Hepatocyte (in vitro differentiated cells): ENCODE results near the gene CSRP2. TPM values are rescaled to one million over a fixed set of nuclear protein-coding genes. Genes with fewer than 3 reads are reported as not detected.

Source experiments
- DNase-seq: peaks from one replicate; pipeline ENCODE4 v3.0.0-alpha.2; 2016; ENCODE audit warnings: low spot score
- H2AFZ ChIP-seq: fragments of 200-600 bp; sonication (generic); 2 replicates; pipeline ENCODE4 v1.6.0; 2016; ENCODE audit warnings: antibody characterized with exemption, mild to moderate bottlenecking
- H3K27ac ChIP-seq: fragments of 200-600 bp; sonication (generic); 2 replicates; pipeline ENCODE4 v1.5.1; 2016; ENCODE audit warnings: mild to moderate bottlenecking
- H3K27me3 ChIP-seq: fragments of 200-600 bp; sonication (generic); 2 replicates; pipeline ENCODE4 v1.6.1; 2016
- H3K36me3 ChIP-seq: fragments of 200-600 bp; sonication (generic); replicated peaks from 2 replicates; pipeline ENCODE4 v1.5.1; 2016; ENCODE audit warnings: low read depth; ENCODE audit not compliant: insufficient read depth
- H3K4me1 ChIP-seq: fragments of 200-600 bp; sonication (generic); 2 replicates; pipeline ENCODE4 v1.5.1; 2016; ENCODE audit warnings: mild to moderate bottlenecking, moderate library complexity; ENCODE audit not compliant: insufficient read depth
- H3K4me2 ChIP-seq: fragments of 200-600 bp; sonication (generic); 2 replicates; pipeline ENCODE4 v1.6.0; 2016
- H3K4me3 ChIP-seq: fragments of 200-600 bp; sonication (generic); 2 replicates; pipeline ENCODE4 v1.5.1; 2016; ENCODE audit warnings: mild to moderate bottlenecking
- H3K79me2 ChIP-seq: fragments of 200-600 bp; sonication (generic); 2 replicates; pipeline ENCODE4 v1.6.0; 2017; ENCODE audit warnings: mild to moderate bottlenecking
- H3K9me2 ChIP-seq: fragments of 200-600 bp; sonication (generic); replicated peaks from 2 replicates; pipeline ENCODE4 v1.6.0; 2017; ENCODE audit warnings: mild to moderate bottlenecking; ENCODE audit not compliant: insufficient read depth
- H3K9me3 ChIP-seq: fragments of 200-600 bp; sonication (generic); 2 replicates; pipeline ENCODE4 v1.5.1; 2016; ENCODE audit warnings: low read depth, mild to moderate bottlenecking
- H4K20me1 ChIP-seq: fragments of 200-600 bp; sonication (generic); 2 replicates; pipeline ENCODE4 v1.6.0; 2016; ENCODE audit warnings: mild to moderate bottlenecking; ENCODE audit not compliant: insufficient read depth, poor library complexity, severe bottlenecking
- CTCF ChIP-seq: fragments of 200-600 bp; sonication (generic); IDR thresholded peaks from 2 replicates; pipeline ENCODE4 v1.5.1; 2016; ENCODE audit warnings: antibody characterized with exemption, mild to moderate bottlenecking; ENCODE audit not compliant: poor library complexity
- EZH2 ChIP-seq: fragments of 200-600 bp; sonication (generic); IDR thresholded peaks from 2 replicates; pipeline ENCODE4 v1.6.1; 2016; ENCODE audit warnings: antibody characterized with exemption, mild to moderate bottlenecking, borderline replicate concordance
- EZH2phosphoT487 ChIP-seq: fragments of 200-600 bp; sonication (generic); IDR thresholded peaks from one replicate; pipeline ENCODE4 v1.6.1; 2018; ENCODE audit warnings: antibody characterized with exemption, mild to moderate bottlenecking, low read depth, moderate library complexity; ENCODE audit not compliant: unreplicated experiment, severe bottlenecking
- WGBS: methylation state at CpG from one replicate; pipeline ENCODE4 v1.1.6; 2016; ENCODE audit warnings: low lambda C conversion rate; ENCODE audit errors: missing lambda C conversion rate; 5-methylcytosine and 5-hydroxymethylcytosine counted together
- polyA plus RNA-seq: library from polyadenylated mRNA; unstranded; fragments of >200 nt; fragmentation: Nextera tagmentation; extraction: Ambion mirVana; gene quantifications from 2 replicates; pipeline ENCODE4 v1.2.1, GENCODE V29; 2016
- total RNA-seq: library from RNA; depleted of rRNA; stranded (reverse); fragments of >200 nt; gene quantifications from 2 replicates; pipeline ENCODE4 v1.2.3, GENCODE V29; 2014

The CSRP2 gene
- total and polyA plus RNA-seq, 2 experiments from 2014 or later, result 92.1 to 110 TPM

- Histone ChIP-seq H3K36me3 (peaks cover 4% of the 10 kb centered on the region), H3K4me1 (no peaks in the 10 kb centered on the region), H3K9me3 (no peaks in the 10 kb centered on the region), H3K27ac (no peak overlapping the region), H3K9me2 (no peaks in the 10 kb centered on the region), H3K4me2 (no peak overlapping the region), H3K79me2 (no peaks in the 10 kb centered on the region), H3K27me3 (no peaks in the 10 kb centered on the region), H2AFZ (no peak overlapping the region), H4K20me1 (no peaks in the 10 kb centered on the region), H3K4me3 (no peak overlapping the region)
- no peak for DNase-seq
- TF ChIP-seq CTCF, result no peak
- no peak for TF ChIP-seq EZH2phosphoT487
- no peak for TF ChIP-seq EZH2
- WGBS, result 56% methylated on average over 3 of the region's 3 CpGs
Measured at GRCh38 chr12:76836633-76837032, 42.2 kb downstream of the CSRP2 start.

GRCh38 chr12:76830436-76830835 lies 48.4 kb downstream of the CSRP2 start:
- H4K20me1 ChIP-seq, result no peaks in the 10 kb centered on the region
- H3K27me3 ChIP-seq, result no peaks in the 10 kb centered on the region
- peaks cover 4% of the 10 kb centered on the region for H3K36me3 ChIP-seq
- no peaks in the 10 kb centered on the region for H3K4me1 ChIP-seq
- no peak overlapping the region for H3K4me3 ChIP-seq
- H3K9me3 ChIP-seq, result no peaks in the 10 kb centered on the region
- H3K4me2 ChIP-seq, result no peak overlapping the region
- H3K9me2 ChIP-seq, result no peaks in the 10 kb centered on the region
- H2AFZ ChIP-seq, result no peak overlapping the region
- no peak overlapping the region for H3K27ac ChIP-seq
- no peaks in the 10 kb centered on the region for H3K79me2 ChIP-seq
- DNase-seq, result no peak
- TF ChIP-seq EZH2phosphoT487, result no peak
- no peak for TF ChIP-seq EZH2
- no peak for TF ChIP-seq CTCF

GRCh38 chr12:76820888-76821482 lies 57.8 kb downstream of the CSRP2 start:
- H3K4me1 ChIP-seq, result no peaks in the 10 kb centered on the region
- H4K20me1 ChIP-seq, result no peaks in the 10 kb centered on the region
- peak; percentile 50 for DNase-seq
- WGBS, result 9% methylated on average over 2 of the region's 2 CpGs
- no peaks in the 10 kb centered on the region for H3K9me2 ChIP-seq
- no peak overlapping the region for H3K4me2 ChIP-seq
- H3K36me3 ChIP-seq, result no peaks in the 10 kb centered on the region
- H3K27me3 ChIP-seq, result no peaks in the 10 kb centered on the region
- TF ChIP-seq CTCF (peak; percentile 59), EZH2phosphoT487 (no peak), EZH2 (no peak)
- H3K79me2 ChIP-seq, result no peaks in the 10 kb centered on the region
- H3K27ac ChIP-seq, result no peak overlapping the region
- H3K4me3 ChIP-seq, result no peak overlapping the region
- no peak overlapping the region for H2AFZ ChIP-seq
- no peaks in the 10 kb centered on the region for H3K9me3 ChIP-seq

GRCh38 chr12:76813972-76814371 lies 64.8 kb downstream of the CSRP2 start:
- H3K79me2 ChIP-seq, result no peaks in the 10 kb centered on the region
- H3K4me2 ChIP-seq, result no peak overlapping the region
- no peaks in the 10 kb centered on the region for H3K9me3 ChIP-seq
- H3K9me2 ChIP-seq, result no peaks in the 10 kb centered on the region
- H3K4me3 ChIP-seq, result no peak overlapping the region
- H3K4me1 ChIP-seq, result no peaks in the 10 kb centered on the region
- H3K27ac ChIP-seq, result no peak overlapping the region
- TF ChIP-seq EZH2, result no peak
- TF ChIP-seq EZH2phosphoT487, result no peak
- no peak for TF ChIP-seq CTCF
- 92% methylated on average over 4 of the region's 4 CpGs for WGBS
- no peak for DNase-seq
- no peak overlapping the region for H2AFZ ChIP-seq
- H3K36me3 ChIP-seq, result no peaks in the 10 kb centered on the region
- no peaks in the 10 kb centered on the region for H3K27me3 ChIP-seq
- no peaks in the 10 kb centered on the region for H4K20me1 ChIP-seq
